Measurements from ENCODE around the gene RASSF3.
A peak's percentile ranks its signal among the peaks of the same experiment; 100 is the strongest.
"Not testable (repeated sequence)": the region's sequence is repeated elsewhere in the genome, so short reads cannot be mapped to it uniquely, and the experiment has no call there.

The RASSF3 gene

GRCh38 chr12:64610079-64610659 lies at the start of gene RASSF3:
Gene RASSF3 (plus strand): TSS chr12:64610495. CDS start chr12:64610633, 138 bp downstream.
- peak; percentile 83 for DNase-seq

GRCh38 chr12:64561302-64562136 lies 48.8 kb upstream of the RASSF3 start:
- no peak for DNase-seq

- DNase-seq, result no peak
These were observed 44.2 kb upstream of the RASSF3 start for GRCh38 chr12:64566122-64566521.

GRCh38 chr12:64566831-64567517 lies 43.3 kb upstream of the RASSF3 start:
- DNase-seq, result peak; percentile 92

- no peak for DNase-seq
These were observed 42.7 kb upstream of the RASSF3 start for GRCh38 chr12:64567570-64567969.

- DNase-seq, result no peak
These were observed 42.0 kb upstream of the RASSF3 start for GRCh38 chr12:64568298-64568697.

GRCh38 chr12:64569923-64570691 lies 40.2 kb upstream of the RASSF3 start:
- DNase-seq, result no peak

GRCh38 chr12:64571411-64571810 lies 38.9 kb upstream of the RASSF3 start:
- DNase-seq, result no peak

GRCh38 chr12:64572241-64572640 lies 38.1 kb upstream of the RASSF3 start:
- DNase-seq, result no peak

GRCh38 chr12:64574837-64575236 lies 35.5 kb upstream of the RASSF3 start:
- no peak for DNase-seq

- no peak for DNase-seq
These were observed 33.2 kb upstream of the RASSF3 start for GRCh38 chr12:64577046-64577445.

GRCh38 chr12:64578566-64578965 lies 31.7 kb upstream of the RASSF3 start:
- DNase-seq, result no peak

GRCh38 chr12:64580681-64581080 lies 29.6 kb upstream of the RASSF3 start:
- no peak for DNase-seq

- DNase-seq, result no peak
These were observed 28.2 kb upstream of the RASSF3 start for GRCh38 chr12:64582114-64582513.

- DNase-seq, result no peak
These were observed 27.4 kb upstream of the RASSF3 start for GRCh38 chr12:64582862-64583261.

- DNase-seq, result not testable (repeated sequence)
These were observed 26.9 kb upstream of the RASSF3 start for GRCh38 chr12:64583395-64583770.

- peak; percentile 70 for DNase-seq
These were observed 26.4 kb upstream of the RASSF3 start for GRCh38 chr12:64583771-64584421.

- DNase-seq, result no peak
These were observed 25.2 kb upstream of the RASSF3 start for GRCh38 chr12:64585104-64585503.

- no peak for DNase-seq
These were observed 22.8 kb upstream of the RASSF3 start for GRCh38 chr12:64587447-64587846.

- no peak for DNase-seq
These were observed 20.1 kb upstream of the RASSF3 start for GRCh38 chr12:64590183-64590582.

- DNase-seq, result no peak
These were observed 14.2 kb upstream of the RASSF3 start for GRCh38 chr12:64595863-64596793.
